Heart left ventricle (tissue), 16 donors: Measurements from ENCODE around the gene STAC. TPM values are rescaled to one million over a fixed set of nuclear protein-coding genes. Genes with fewer than 3 reads are reported as not detected.
A peak's percentile ranks its signal among the peaks of the same experiment; 100 is the strongest.
"Not testable (repeated sequence)": the region's sequence is repeated elsewhere in the genome, so short reads cannot be mapped to it uniquely, and the experiment has no call there.

ENCODE experiments used
- ATAC-seq, 4 donors: fragments of 200-7000 bp; cut with Tn5 transposase; one replicate each; pipeline ENCODE4 v1.9.1; 2020 to 2022; ENCODE audit warnings: moderate library complexity in 4 of 4, mild to moderate bottlenecking in 3 of 4, moderate number of reproducible peaks in 1 of 4
- DNase-seq, 5 donors: peaks; one replicate each; pipeline ENCODE4 v3.0.0-alpha.2; 2020
- H3K27ac ChIP-seq, 12 donors: fragments of 200-600 bp; sonication (generic) in 4 of 12; one replicate each; pipeline versions ENCODE4 v1.5.0 to v1.8.0; 2016 to 2022; ENCODE audit warnings: mild to moderate bottlenecking in 2 of 12
- H3K27me3 ChIP-seq, 9 donors: fragments of 200-600 bp; sonication (generic) in 2 of 9; one replicate each; pipeline versions ENCODE4 v1.5.1 to v1.8.0; 2016 to 2022; ENCODE audit warnings: mild to moderate bottlenecking in 3 of 9
- H3K36me3 ChIP-seq, 9 donors: fragments of 200-600 bp; sonication (generic) in 2 of 9; one replicate each; pipeline versions ENCODE4 v1.5.0 to v1.8.0; 2018 to 2022; ENCODE audit warnings: mild to moderate bottlenecking in 2 of 9
- H3K4me1 ChIP-seq, 12 donors: fragments of 200-600 bp; sonication (generic) in 4 of 12; one replicate each; pipeline versions ENCODE4 v1.5.0 to v1.8.0; 2016 to 2022; ENCODE audit warnings: mild to moderate bottlenecking in 3 of 12
- H3K4me3 ChIP-seq, 12 donors: fragments of 200-600 bp; sonication (generic) in 4 of 12; one replicate each; pipeline versions ENCODE4 v1.5.0 to v1.8.0; 2017 to 2022; ENCODE audit warnings: mild to moderate bottlenecking in 9 of 12, moderate library complexity in 4 of 12
- H3K9me3 ChIP-seq, 12 donors: fragments of 200-600 bp; sonication (generic) in 4 of 12; one replicate each; pipeline versions ENCODE4 v1.5.0 to v1.8.0; 2016 to 2022; ENCODE audit warnings: mild to moderate bottlenecking in 1 of 12
- POLR2A ChIP-seq, 2 donors: fragments of 450-650 bp; IDR thresholded peaks; one replicate each; pipeline ENCODE4 v1.6.1; 2017; ENCODE audit warnings: antibody characterized with exemption in 2 of 2, mild to moderate bottlenecking in 2 of 2, moderate library complexity in 2 of 2
- WGBS, 4 donors: extraction: QIAGEN DNeasy Blood & Tissue Kit in 2 of 4; methylation state at CpG; one replicate each; pipeline versions ENCODE4 v1.1.5 to v1.1.7; 2013 to 2018; 5-methylcytosine and 5-hydroxymethylcytosine counted together
- intact Hi-C, 10 donors: fragments of 100-400 bp; cut with DNase I; formaldehyde crosslinking; loops; one replicate each; pipeline versions ENCODE4 v1.11.1 to v1.14.2; 2022
- polyA plus RNA-seq, 2 donors: library from polyadenylated mRNA; stranded (reverse); fragments of 200-250 nt; gene quantifications; one replicate each; pipeline ENCODE4 v1.2.3, GENCODE V29; 2013
- total RNA-seq, 9 donors: library from RNA; depleted of rRNA in 2 of 9; stranded (reverse); fragments of >200 nt in 2 of 9; fragmentation: NEBNext Ultra II Directional in 3 of 9; extraction: Animal tissue kit (Norgen Biotek cat#: 25700) in 3 of 9; gene quantifications; one replicate each; pipeline versions ENCODE4 v1.1.0 to v1.2.4, GENCODE V29; 2016 to 2023
- TF ChIP-seq, protein P1 (sequence below), 12 donors: fragments of 200-600 bp; sonication (generic) in 4 of 12; IDR thresholded peaks; one replicate each; pipeline versions ENCODE4 v1.5.0 to v1.8.0; 2018 to 2022; ENCODE audit warnings: antibody characterized with exemption in 12 of 12, mild to moderate bottlenecking in 5 of 12
- donor health status: ischemic (EF 13 %, LVEDD 7.1; RV severe dilation, severe dysfunction).
- donor health status: healthy with polysubstance abuse.
- donor health status: DM: no; HTN: yes; CAD: no.
- donor health status: DM: no; HTN: no; CAD: no.
- donor health status: ischemic (EF 25% LVEDD 6.9; RV normal size, moderate dysfunction).
- donor health status: ischemic (EF 25% LVEDD 5.7; RV mildly dilated, moderate dysfunction).
- donor health status: healthy.
- donor health status: DM: yes; HTN: yes; CAD: no.
- donor health status: ischemic (EF 35%, LVEDD 5.7; RV mildly dilated, moderate dysfunction).
- donor health status: nonischemic (EF 11% LVEDD 7.7; RV severe dilation, severe dysfunction).
- donor health status: DM: yes; HTN: yes; CAD: no.
- donor health status: PGD.
- donor health status: ischemic (EF 29% LVEDD 5.4; RV normal size, mild dysfunction).
- donor health status: nonischemic (EF 23%, LVEDD 6.1; RV moderate dilation, normal function).

Gene STAC
- total and polyA plus RNA-seq, 11 donors = 0.11 to 1.3 (median 0.44) TPM; not detected in 1

DNA sequence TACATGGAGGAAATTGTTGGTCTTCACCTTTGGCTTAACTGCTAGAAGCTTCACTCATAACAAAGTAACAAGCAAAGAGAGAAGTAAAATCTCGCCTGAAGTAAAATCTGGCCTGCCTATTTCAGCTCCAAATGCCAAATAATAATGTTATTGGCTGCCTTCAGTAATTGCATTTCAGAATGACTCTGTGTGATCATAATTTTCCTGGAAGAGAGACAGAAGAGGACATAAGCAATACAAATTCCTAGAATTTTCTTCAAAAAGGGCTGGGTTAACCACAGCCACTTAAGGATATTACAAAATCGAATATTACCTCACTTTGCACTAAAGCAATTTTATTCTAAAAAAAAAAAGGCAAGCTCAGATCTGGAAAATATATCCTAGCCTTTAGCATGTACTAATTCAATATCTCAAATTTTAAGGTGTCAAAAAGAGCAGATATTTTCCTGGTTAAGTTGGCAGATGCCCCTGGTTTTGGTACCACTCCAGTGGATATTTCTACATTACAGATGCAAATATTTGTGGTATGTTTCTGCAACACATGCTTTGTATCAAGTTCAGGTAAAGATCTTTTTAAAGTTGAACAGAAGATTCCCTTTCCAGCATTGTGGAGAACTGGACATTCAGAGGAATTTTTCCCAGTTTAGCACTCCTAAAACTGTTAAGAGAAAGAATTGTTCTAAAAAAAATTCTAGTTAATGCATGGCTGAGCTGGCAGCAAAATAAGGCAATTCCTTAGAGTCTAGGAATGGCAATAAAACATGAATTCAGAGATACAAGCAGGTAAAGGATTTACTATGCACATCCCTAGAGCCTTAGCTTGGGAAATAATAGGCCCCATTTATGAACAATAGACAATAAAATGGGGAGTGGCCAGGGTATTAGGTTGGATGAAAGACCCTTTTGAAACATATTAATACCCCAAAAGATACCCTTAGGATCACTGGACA is 116.7 kb downstream of the STAC start:
- DNase-seq = no peak

DNA sequence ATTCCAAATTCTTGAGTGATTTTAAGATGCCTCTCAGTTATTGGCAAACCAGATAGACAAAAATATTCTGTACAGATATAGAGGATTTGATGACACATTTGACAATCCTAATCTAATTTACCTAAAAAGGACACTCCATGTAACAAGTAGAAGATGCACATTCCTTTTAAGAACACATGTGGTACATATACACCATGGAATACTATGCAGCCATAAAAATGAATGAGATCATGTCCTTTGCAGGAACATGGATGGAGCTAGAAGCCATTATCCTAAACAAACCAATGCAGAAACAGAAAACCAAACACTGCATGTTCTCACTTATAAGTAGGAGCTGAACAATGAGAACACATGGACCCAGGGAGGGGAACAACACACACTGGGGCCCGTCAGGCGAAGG is 119.7 kb downstream of the STAC start:
- H3K4me3 ChIP-seq, H3K27ac ChIP-seq, DNase-seq, H3K36me3 ChIP-seq, intact Hi-C loops, H3K9me3 ChIP-seq, ATAC-seq, H3K27me3 ChIP-seq: not testable (repeated sequence)
- 96 to 100% (median 97%) methylated on average over 2 of the region's 2 CpGs for WGBS, 4 donors
- H3K4me1 ChIP-seq = peaks cover 0 to 41% (median 0%) of the 10 kb centered on the region in 12 donors

More for the DNA sequence above, 116.7 kb downstream of the STAC start:
- peaks cover 0 to 45% (median 0%) of the 10 kb centered on the region in 12 donors for H3K4me1 ChIP-seq
- H3K27ac ChIP-seq = peak overlapping the region in 1 of 12 donors; percentile 50
- ATAC-seq = no peak
- intact Hi-C loops = no loop called here
- TF ChIP-seq, protein P1, sequence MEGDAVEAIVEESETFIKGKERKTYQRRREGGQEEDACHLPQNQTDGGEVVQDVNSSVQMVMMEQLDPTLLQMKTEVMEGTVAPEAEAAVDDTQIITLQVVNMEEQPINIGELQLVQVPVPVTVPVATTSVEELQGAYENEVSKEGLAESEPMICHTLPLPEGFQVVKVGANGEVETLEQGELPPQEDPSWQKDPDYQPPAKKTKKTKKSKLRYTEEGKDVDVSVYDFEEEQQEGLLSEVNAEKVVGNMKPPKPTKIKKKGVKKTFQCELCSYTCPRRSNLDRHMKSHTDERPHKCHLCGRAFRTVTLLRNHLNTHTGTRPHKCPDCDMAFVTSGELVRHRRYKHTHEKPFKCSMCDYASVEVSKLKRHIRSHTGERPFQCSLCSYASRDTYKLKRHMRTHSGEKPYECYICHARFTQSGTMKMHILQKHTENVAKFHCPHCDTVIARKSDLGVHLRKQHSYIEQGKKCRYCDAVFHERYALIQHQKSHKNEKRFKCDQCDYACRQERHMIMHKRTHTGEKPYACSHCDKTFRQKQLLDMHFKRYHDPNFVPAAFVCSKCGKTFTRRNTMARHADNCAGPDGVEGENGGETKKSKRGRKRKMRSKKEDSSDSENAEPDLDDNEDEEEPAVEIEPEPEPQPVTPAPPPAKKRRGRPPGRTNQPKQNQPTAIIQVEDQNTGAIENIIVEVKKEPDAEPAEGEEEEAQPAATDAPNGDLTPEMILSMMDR (IDR thresholded peaks at IDR 0.05) = no peak
- no peak for TF ChIP-seq POLR2A (IDR thresholded peaks at IDR 0.05)
- H3K27me3 ChIP-seq = no peaks in the 10 kb centered on the region
- no peak overlapping the region for H3K4me3 ChIP-seq
- WGBS, 4 donors = 72 to 79% (median 75%) methylated on average over 2 of the region's 2 CpGs
- no peaks in the 10 kb centered on the region for H3K36me3 ChIP-seq
- no peaks in the 10 kb centered on the region for H3K9me3 ChIP-seq

DNA sequence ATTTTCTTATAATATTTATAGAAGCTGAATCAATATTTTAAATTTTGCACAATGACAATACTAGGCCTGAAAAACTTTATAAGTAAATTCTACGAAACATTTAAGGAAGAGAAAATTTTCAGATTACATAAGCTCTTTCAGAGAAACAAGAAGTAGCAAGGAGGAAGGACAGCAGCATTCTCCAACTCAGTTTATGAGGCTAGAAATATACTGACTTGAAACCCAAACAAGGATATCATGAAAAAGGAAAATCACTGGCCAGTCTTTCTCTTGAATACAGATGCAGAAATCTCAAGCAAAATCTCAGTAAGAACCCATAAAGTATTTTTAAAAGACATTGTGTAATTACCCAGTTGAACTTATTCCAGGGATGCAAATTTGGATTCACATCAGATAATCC is 121.3 kb downstream of the STAC start:
- intact Hi-C loops = no loop called here
- ATAC-seq = no peak
- H3K9me3 ChIP-seq = peaks cover 0 to 5% (median 0%) of the 10 kb centered on the region in 12 donors
- WGBS, 4 donors = 75 to 92% (median 90%) methylated on average over 1 of the region's 1 CpG
- no peak for DNase-seq
- no peaks in the 10 kb centered on the region for H3K36me3 ChIP-seq
- peaks cover 0 to 26% (median 0%) of the 10 kb centered on the region in 12 donors for H3K4me1 ChIP-seq
- no peaks in the 10 kb centered on the region for H3K27me3 ChIP-seq
- TF ChIP-seq POLR2A (IDR thresholded peaks at IDR 0.05) = no peak
- TF ChIP-seq, protein P1 (IDR thresholded peaks at IDR 0.05) = no peak
- H3K4me3 ChIP-seq = no peak overlapping the region
- peak overlapping the region in 1 of 12 donors; percentile 56 for H3K27ac ChIP-seq

DNA sequence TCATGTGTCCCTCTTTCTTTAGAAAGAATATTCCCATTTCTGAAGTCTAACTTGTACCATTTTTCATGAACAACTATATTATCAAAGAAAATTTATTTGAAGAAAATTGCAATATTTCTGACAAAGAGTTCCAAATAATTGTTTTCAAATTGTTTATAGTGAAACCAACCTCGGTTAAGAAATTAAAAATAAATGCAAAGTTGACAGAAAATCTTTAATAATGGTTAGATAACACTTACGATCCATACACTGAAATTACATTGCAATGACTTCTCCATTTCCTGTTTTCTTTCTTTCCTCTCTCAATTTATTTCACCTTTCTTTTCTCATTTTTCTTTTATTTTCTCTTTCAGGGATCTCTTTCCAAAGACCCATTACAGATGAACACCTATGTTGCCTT is 125.1 kb downstream of the STAC start:
- H3K9me3 ChIP-seq = peaks cover 0 to 17% (median 0%) of the 10 kb centered on the region in 12 donors
- H3K36me3 ChIP-seq = no peaks in the 10 kb centered on the region
- DNase-seq (no peak), ATAC-seq (no peak)
- no peaks in the 10 kb centered on the region for H3K27me3 ChIP-seq
- H3K4me3 ChIP-seq = no peak overlapping the region
- no peak overlapping the region for H3K27ac ChIP-seq
- intact Hi-C loops = no loop called here
- TF ChIP-seq POLR2A (IDR thresholded peaks at IDR 0.05) = no peak
- TF ChIP-seq, protein P1 (IDR thresholded peaks at IDR 0.05) = no peak
- peaks cover 0 to 10% (median 0%) of the 10 kb centered on the region in 12 donors for H3K4me1 ChIP-seq
- 69 to 95% (median 91%) methylated on average over 2 of the region's 2 CpGs for WGBS, 4 donors
